NCI-H2227 treated with DMSO at 0.1 percent for 48 hours (cell line): Measurements from ENCODE around the gene BSG.
A peak's percentile ranks its signal among the peaks of the same experiment; 100 is the strongest.
"Not testable (repeated sequence)": the region's sequence is repeated elsewhere in the genome, so short reads cannot be mapped to it uniquely, and the experiment has no call there.

Experiments
- DNase-seq: peaks from one replicate; lab custom pipeline; 2025; lab: John Stamatoyannopoulos, UW

The BSG gene

DNA sequence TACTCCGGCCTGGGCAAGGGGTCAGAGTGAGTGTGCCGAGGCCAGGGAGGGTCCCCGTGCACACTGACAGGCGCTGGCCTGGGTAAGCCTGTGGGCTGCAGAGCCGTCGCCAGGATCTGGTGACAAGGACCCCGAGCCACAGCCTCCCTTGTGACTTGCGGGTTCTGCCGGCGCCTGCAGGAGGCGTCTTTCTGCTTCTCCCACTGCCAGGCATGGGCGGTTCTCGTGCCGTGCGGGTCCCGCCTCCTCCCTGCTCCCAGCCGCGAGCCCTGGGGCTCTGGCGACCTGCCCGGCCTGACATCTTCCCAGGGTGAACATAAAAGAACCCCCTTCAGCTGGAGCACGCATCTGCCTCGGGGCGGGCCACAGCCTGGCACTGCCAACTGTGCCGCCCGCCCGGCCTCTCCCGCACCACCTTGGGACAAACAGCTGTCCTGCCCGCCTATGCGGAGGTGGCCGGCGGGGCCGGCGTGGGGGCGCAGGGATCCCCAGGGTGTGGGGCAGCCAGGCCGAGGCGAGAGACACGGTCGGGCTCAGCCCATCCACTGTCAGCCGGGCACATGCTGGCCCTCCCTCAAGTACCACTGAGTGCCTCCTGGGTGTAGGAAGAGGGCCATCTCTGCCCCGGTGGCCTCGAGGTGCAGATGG lies 15.8 kb downstream of the BSG start:
- DNase-seq = peak; percentile 58

DNA sequence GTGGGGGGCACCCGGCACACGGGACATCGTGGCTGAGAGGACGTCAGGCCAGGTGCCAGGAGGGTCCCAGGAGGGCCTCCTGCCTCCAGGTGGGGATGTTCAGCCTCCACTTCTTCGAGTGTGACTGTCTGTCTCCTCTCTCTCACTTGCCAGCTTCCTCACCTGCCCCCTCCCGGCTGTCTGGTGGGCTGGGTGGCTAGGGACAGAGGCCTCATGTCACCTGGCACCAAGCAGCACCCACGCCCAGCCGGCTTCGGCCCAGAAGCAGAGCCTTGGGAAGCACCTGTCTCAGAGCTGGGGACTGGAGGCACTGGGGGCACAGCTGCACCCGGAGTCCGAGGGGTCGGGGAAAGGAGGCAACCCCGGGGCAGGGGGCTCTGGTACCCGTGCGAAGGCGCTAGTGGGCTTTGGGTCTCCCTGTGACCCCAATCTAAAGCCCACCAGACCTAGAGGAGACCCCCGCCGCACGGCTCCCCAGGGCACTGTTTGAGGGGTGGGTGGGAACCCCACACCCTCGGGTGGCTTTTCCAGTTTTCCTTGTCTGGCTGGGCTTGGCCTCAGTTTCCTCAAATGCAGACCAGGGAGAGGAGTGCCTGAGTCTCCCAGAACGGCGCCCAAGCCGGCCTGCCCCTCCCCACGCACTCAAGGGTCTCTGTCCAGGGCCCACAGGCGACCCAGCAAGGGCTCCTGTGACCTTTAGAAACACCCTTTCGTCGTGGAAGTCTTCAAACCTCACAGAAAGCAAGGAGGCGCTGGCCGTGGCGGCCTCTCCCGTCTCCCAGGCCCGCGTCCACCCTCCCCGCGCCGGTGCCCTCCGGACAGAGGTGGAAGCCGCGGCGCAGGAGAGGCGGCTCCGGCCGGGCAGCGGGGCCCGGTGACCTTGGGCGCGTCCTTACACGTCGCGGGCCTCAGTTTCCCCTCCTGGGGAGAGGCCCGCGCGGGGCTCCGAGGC lies 16.6 kb downstream of the BSG start:
- DNase-seq = no peak

DNA sequence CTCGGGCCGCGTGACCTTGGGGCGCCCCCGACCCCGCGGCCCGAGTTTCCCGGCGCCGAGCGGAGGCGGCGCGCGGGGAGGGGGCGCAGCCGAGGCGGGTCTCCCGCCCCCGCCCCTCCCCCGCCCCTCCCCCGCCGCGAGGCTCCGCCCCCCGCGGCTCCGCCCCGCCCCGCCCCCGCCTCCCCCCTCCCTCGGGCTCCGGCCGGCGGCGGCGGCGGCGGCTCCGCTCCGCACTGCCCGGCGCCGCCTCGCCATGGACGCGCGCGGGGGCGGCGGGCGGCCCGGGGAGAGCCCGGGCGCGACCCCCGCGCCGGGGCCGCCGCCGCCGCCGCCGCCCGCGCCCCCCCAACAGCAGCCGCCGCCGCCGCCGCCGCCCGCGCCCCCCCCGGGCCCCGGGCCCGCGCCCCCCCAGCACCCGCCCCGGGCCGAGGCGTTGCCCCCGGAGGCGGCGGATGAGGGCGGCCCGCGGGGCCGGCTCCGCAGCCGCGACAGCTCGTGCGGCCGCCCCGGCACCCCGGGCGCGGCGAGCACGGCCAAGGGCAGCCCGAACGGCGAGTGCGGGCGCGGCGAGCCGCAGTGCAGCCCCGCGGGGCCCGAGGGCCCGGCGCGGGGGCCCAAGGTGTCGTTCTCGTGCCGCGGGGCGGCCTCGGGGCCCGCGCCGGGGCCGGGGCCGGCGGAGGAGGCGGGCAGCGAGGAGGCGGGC lies 17.4 kb downstream of the BSG start, which contains the start of gene HCN2:
Gene HCN2, plus strand, starts transcription at position 189 of the 703 bp plus-strand sequence. Its CDS starts 65 bp downstream, at position 254.
- DNase-seq = no peak

DNA sequence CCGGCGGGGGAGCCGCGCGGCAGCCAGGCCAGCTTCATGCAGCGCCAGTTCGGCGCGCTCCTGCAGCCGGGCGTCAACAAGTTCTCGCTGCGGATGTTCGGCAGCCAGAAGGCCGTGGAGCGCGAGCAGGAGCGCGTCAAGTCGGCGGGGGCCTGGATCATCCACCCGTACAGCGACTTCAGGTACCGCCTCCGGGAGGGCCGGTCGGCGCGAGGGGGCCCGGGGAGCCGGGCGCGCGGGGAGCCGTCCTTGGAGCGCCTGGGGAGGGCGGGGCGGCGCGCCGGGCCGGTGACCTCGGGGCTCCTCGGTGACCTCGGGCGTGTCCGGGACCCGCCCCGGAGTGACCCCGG lies 18.0 kb downstream of the BSG start:
- DNase-seq = no peak

DNA sequence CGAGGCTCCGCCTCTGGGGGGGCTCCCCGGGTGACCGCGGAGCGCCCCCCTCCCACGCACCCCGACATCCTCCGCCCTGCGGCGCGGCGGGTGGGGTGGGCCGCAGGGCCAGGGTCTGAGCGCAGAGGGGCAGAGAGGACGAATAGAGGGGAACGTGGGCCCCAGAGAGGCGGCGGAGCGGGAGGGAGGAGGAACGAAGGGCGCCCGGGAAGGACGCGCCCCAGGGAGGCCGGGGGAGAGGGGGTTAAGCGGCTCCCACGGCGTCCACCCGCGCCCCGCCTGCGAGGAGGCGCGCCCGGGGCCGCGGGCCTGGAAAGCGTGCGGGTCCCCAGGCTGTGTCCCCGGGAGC lies 18.3 kb downstream of the BSG start:
- DNase-seq = no peak

DNA sequence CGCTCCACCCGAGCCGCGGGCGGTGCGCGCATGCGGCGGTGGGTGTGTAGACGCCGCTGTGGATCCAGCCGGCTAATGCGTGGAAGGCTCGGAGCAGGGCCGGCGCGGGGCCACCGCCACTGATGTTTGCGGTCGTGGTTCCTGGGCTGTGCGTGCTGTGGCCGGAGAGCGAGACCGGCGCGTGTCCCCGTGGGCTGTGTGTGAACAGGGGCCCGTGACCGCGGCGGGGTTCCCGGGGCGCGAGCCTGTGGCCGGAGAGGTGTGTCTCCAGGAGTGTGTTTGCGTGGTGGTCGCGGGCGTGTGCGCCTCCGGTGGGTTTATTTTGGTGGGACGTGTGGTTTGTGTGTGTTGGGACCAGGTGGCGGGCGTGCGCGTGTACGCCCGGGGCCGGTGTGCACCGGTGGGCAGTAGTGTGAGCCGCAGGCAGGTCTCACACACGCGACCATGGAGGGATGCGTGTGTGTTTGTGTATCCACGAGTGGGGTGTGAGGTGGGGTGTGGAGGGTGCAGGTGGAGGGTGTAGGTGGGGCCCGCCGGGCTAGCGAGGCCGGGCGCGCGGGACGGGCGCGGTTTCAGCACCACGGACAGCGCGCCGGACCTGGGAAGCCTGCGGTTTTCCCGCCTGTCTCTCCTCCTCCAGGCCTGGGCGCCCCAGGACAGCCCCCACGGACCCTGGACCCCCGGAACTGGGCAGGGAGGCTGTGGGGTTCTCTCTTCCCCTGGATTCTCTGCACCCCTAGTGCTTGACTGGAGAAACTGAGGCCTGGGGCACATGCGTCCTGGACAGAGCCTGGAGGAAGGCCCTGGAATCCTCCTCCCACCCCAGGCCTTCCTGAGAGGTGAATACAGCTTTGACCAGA lies 18.9 kb downstream of the BSG start:
- no peak for DNase-seq

DNA sequence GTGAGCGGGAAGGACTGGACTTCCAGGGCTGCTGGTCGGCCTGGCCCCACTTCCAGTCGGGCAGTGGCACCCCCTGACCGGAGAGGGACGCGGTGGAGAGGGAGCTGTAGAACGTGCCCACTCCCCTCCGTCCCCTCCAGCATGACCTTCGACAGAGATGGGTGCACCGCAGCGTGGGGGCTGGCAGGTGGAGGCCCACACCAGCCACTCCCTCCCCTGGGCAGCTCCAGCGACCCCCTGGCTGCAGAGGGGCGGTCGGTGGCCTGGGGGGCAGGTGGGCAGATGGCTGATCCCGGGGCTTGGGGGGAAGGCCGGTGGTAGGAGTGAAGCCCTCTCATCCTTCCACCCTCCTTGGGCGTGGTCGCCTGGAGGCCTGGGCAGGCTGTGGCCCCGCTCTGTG lies 19.7 kb downstream of the BSG start:
- DNase-seq = no peak

DNA sequence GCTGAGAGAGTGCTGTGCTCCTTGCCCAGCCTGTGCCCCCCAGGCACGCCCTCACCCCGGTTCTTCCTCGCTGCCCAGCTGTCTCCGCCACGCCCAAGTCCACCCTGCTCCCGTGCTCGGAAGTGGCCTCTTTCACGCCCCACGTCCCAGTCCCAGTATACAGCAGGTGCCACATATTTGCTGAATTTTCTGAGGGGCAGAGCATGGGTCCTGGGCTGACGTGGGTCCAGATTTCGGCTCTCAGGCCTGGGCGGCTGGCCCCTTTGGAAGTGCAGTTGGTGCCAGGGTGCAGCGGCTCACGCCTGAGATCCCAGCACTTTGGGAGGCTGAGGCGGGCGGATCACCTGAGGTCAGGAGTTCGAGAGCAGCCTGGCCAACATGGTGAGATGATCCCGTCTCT lies 20.7 kb downstream of the BSG start:
- no peak for DNase-seq

DNA sequence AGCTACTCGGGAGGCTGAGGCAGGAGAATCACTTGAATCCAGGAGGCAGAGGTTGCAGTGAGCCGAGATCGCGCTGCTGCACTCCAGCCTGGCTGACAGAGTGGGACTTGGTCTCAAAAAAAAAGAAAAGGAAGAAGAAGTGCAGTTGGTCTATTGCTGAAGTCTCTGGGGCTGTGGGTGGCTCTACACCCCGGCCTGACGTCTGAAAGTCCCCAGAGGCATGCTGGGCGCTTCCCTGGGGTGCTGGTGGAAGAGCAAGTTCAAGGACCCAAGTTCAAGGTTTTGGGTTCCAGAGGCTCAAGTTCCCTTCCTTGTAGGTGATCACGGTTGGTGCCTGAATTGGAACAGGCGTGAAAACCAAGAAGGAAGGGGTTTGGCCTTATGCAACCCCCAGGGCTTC lies 21.1 kb downstream of the BSG start:
- no peak for DNase-seq

DNA sequence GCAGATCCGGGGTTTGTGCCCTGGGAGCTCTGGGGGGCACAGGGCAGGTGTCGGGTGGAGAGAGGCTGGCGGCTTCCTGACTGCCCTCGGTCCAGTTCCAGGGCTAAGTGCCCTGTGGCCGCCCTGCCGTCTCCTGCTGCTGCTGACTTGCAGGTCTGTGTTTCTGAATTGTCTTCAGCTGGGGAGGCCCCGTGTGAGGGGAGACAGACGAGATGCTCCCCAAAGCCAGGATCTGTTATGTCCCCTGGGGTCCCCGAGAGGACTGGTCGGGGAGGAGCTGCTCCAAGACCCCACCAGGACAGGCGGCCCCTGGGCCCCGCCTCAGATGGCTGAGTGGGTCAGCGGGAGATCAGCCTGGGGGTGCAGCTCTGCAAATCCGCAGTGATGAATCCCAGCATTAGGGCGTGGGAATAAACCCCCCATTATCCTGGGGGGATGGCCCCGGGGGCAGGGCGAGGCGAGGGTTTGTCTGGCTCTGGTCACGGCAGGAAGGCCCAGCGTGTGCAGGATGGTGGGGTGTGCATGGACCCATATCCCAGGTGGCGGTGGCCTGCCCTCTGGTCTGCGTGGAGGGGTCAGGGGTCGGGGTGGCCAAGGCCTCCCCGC lies 22.0 kb downstream of the BSG start:
- no peak for DNase-seq

DNA sequence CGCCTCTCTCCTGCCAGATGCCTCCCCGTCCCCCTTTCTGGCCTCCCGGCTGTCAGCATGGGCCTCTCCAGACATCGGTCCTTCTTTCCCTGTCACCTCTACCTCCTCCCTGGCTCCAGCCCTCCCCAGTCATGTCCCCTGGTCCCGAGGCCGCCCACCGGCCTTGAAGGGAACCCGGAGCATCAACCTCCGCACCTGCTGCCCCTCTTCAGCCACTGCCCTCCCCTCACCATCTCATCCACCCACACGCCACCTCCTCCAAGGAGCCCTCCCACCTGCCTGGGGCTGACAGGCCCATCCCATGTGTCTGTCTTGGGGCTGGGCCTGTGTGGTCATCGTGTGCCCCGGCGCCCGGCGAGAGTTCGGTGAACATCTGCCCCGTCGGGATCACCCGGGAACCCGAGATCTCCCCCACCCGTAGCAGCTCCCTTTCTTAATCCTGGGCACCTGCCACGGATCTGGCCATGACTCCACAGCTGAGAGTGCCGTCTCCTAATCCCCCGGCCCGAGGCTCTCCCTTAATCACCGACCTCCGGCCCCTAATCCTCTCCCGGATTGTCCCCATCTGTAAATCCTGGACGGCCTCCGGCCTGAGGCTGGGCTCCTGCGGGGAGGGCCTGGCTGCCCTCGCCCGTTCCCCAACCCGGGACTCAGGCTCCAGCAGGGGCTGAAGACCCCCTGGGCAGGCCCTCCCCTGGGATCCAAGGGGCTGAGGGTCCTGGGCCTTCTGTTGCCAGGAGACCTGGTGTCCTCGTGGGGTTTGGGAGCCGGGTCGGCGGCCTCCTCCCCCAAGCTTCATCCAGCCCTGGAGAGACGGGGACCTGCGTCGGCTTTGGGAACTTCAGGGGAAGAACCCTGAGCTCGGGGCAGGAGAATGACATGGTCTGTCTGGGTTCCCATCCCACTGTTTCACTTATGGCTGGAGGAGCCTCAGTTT lies 23.2 kb downstream of the BSG start:
- no peak for DNase-seq

DNA sequence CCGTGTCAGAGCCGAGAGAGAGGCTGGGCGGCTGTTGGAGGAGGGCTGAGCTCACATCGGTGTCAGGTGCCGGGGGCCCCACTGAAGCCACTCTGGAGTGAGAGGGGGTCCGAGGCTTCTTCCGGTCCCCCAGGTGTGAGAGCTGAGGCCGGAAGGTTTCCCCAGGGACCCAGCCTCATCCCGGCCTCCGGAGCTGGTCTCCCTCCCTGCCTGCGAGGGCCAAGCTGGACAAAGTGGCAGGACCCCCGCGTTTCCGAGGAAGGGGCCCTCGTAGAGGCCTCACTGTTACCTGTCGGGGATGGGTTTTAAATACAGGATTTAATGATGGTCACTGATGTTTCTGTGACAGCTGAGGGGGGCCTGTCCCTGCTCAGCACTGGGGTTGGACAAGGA lies 23.9 kb downstream of the BSG start:
- no peak for DNase-seq

DNA sequence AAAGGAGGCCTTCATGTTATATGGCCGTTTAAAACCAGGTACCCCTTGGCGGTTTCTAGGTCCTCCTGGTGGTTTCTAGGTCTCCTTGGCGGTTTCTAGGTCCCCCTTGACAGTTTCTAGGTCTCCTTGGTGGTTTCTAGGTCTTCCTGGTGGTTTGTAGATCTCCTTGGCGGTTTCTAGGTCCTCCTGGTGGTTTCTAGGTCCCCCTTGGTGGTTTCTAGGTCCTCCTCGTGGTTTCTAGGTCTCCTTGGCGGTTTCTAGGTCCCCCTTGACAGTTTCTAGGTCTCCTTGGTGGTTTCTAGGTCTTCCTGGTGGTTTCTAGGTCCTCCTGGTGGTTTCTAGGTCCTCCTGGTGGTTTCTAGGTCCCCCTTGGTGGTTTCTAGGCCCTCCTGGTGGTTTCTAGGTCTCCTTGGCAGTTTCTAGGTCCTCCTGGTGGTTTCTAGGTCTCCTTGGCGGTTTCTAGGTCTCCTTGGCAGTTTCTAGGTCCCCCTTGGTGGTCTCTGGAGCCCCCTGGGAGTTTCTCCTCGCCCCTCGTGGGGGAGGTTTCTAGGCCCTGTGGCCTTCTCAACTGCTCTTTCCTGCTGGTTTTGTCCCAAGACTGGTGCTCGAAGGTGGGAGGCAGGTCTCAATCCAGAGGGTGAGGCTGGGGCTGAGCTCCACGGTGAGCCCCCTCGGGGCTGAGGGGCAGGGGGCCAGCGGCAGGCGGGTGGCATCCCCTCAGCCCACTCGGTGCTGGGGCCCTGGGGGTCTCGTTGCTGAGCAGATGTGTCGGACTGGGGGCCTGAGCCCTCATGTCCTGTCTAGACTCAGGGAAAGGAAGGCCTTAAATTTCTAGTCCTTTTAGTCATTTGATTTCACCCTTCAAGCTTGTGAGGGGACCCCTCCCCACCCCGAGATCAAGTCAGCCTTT lies 25.3 kb downstream of the BSG start:
- no peak for DNase-seq

DNA sequence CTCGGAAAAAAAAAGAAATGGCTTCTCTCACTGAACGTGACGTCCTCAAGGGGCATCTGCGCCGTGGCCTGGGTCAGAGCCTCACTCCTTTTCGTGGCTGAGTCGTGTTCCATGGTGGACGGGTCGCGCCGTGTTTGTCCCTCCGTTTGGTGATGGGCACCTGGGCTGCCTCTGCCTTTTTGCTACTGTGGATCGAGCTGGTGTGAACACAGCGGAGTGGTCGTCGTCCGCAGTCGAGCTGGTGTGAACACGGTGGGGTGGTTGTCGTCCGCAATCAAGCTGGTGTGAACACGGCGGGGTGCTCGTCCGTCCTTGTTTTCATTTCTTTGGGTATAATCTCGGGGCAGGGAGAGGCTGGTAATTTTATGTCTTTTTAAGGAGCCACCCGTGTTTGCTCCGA lies 28.9 kb downstream of the BSG start:
- DNase-seq = no peak

DNA sequence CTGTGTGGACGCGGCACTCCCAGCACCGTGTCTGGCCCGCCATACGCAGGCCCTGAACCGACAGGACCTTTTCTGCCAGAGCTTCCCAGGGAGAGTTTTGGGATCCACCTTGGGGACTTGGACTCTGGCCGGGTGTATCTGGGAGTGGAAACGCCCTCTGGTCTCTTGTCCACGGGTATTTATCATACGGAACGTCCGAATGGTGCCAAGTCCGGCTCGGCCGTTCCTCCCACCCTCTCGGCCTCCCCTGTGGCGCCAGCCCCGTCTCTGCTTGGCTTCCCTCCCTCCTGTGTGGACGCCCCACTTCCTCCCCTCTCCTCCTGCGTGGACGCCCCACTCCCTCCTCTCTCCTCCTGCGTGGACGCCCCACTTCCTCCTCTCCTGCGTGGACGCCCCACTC lies 29.4 kb downstream of the BSG start:
- DNase-seq = no peak

DNA sequence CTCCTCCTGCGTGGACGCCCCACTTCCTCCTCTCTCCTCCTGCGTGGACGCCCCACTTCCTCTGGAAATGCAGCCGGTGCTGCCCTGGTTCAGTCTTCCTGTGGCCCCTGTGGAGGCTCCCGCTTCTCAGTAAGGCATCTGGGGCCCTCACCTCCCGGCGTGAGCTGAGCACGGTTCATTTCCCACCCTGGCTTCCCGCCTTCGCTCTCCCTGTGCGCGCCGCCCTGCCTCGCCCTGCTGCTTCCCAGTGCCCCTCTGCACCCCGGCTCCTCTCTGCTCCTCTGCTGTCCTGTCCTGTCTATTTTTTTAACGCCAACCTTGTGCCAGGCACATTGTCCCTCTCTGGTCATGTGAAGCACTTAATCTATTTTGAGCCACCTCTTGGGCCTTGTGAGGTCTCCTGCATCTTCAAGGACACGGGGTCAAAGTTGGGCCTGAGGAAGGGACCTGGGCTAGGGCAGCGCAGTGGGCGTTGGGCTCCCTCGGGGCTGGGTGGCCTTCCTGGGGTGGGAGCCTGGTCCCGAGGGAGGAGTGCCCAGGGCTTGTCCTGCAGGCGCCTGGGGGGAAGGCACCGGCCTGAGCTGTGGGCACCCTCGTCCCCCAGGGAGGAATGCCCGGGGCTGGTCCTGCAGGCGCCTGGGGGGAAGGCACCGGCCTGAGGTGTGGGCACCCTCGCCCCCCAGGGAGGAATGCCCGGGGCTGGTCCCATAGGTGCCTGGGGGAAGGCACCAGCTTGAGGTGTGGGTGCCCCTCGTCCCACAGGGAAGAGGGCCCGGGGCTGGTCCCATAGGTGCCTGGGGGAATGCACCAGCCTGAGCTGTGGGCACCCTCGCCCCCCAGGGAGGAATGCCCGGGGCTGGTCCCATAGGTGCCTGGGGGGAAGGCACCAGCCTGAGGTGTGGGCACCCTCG lies 30.2 kb downstream of the BSG start:
- DNase-seq = no peak

DNA sequence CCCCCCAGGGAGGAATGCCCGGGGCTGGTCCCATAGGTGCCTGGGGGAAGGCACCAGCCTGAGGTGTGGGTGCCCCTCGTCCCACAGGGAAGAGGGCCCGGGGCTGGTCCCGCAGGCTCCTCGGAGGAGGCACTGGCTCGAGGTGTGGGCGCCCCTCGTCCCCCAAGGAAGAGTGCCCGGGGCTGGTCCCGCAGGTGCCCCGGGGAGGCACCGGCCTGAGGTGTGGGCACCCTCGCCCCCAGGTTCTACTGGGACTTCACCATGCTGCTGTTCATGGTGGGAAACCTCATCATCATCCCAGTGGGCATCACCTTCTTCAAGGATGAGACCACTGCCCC lies 30.9 kb downstream of the BSG start:
- DNase-seq = not testable (repeated sequence)

DNA sequence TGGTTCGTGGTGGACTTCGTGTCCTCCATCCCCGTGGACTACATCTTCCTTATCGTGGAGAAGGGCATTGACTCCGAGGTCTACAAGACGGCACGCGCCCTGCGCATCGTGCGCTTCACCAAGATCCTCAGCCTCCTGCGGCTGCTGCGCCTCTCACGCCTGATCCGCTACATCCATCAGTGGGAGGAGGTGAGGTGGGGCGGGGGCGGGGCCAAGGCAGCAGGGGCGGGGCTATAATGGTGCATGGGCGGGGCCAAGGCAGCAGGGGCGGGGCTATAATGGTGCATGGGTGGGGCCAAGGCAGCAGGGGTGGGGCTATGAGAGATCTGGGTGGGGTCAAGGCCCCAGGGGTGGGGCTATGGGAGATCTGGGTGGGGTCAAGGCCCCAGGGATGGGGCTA lies 31.4 kb downstream of the BSG start:
- DNase-seq = not testable (repeated sequence)
